DND-41 (cell line): ENCODE measurements around the gene CHP1.

Source experiments
- ATAC-seq: fragments of 200-7000 bp; cut with Tn5 transposase; 3 replicates; pipeline ENCODE4 v1.9.1; 2021; ENCODE audit warnings: low read depth; ENCODE audit not compliant: insufficient read depth
- DNase-seq: peaks from one replicate; pipeline ENCODE4 v3.0.0-alpha.2; 2020
- H2AFZ ChIP-seq: 2 replicates; pipeline ENCODE4 v1.6.0; 2012; ENCODE audit warnings: low read depth, low read length
- H3K27ac ChIP-seq: 2 replicates; pipeline ENCODE4 v1.5.1; 2012; ENCODE audit warnings: low read length, inconsistent platforms
- H3K27me3 ChIP-seq: fragments of 200-600 bp; sonication (generic); 2 replicates; pipeline ENCODE4 v1.6.0; 2012; ENCODE audit warnings: low read length, mild to moderate bottlenecking, inconsistent platforms; ENCODE audit not compliant: insufficient read depth, poor library complexity
- H3K36me3 ChIP-seq: 2 replicates; pipeline ENCODE4 v1.5.1; 2012; ENCODE audit warnings: low read length, inconsistent platforms; ENCODE audit not compliant: insufficient read depth
- H3K4me1 ChIP-seq: 2 replicates; pipeline ENCODE4 v1.5.1; 2012; ENCODE audit warnings: mild to moderate bottlenecking, low read length; ENCODE audit not compliant: insufficient read depth
- H3K4me2 ChIP-seq: 2 replicates; pipeline ENCODE4 v1.6.0; 2012; ENCODE audit warnings: mild to moderate bottlenecking, moderate library complexity, low read length, inconsistent platforms; ENCODE audit not compliant: insufficient read depth
- H3K4me3 ChIP-seq, 2 experiments: fragments of 200-600 bp in 1 of 2; shearing (Covaris generic) in 1 of 2; 2 replicates each; pipeline ENCODE4 v1.5.1; 2012 to 2016; ENCODE audit warnings: inconsistent platforms in 2 of 2, low read length in 2 of 2, mild to moderate bottlenecking in 2 of 2, low read depth in 1 of 2, moderate library complexity in 1 of 2
- H3K79me2 ChIP-seq: 2 replicates; pipeline ENCODE4 v1.6.0; 2012; ENCODE audit warnings: low read length, inconsistent platforms; ENCODE audit not compliant: insufficient read depth
- H3K9ac ChIP-seq: 2 replicates; pipeline ENCODE4 v1.6.0; 2012; ENCODE audit warnings: low read depth, mild to moderate bottlenecking, inconsistent platforms, low read length, moderate library complexity
- H3K9me3 ChIP-seq: 2 replicates; pipeline ENCODE4 v1.5.1; 2012; ENCODE audit warnings: low read length, moderate library complexity, mild to moderate bottlenecking, inconsistent platforms; ENCODE audit not compliant: insufficient read depth, severe bottlenecking
- H4K20me1 ChIP-seq: 2 replicates; pipeline ENCODE4 v1.6.0; 2012; ENCODE audit warnings: low read length; ENCODE audit not compliant: insufficient read depth
- CTCF ChIP-seq: IDR thresholded peaks from 2 replicates; pipeline ENCODE4 v1.5.1; 2012; ENCODE audit warnings: borderline replicate concordance, low read length, moderate library complexity, mild to moderate bottlenecking; ENCODE audit not compliant: poor library complexity, severe bottlenecking; ENCODE audit errors: extremely low read depth
- EZH2 ChIP-seq: IDR thresholded peaks from 3 replicates; pipeline ENCODE4 v1.6.1; 2012; ENCODE audit warnings: borderline replicate concordance, low read depth, mild to moderate bottlenecking, moderate library complexity, low read length, inconsistent platforms; ENCODE audit not compliant: severe bottlenecking

The CHP1 gene

GRCh38 chr15:41251411-41251810, 20.3 kb downstream of the CHP1 start:
- H4K20me1 ChIP-seq, result no peaks in the 10 kb centered on the region
- no peaks in the 10 kb centered on the region for H3K36me3 ChIP-seq
- no peak overlapping the region for H3K4me2 ChIP-seq
- H3K9me3 ChIP-seq, result no peaks in the 10 kb centered on the region
- no peak overlapping the region for H3K9ac ChIP-seq
- no peaks in the 10 kb centered on the region for H3K79me2 ChIP-seq
- H3K4me1 ChIP-seq, result no peaks in the 10 kb centered on the region
- H3K27me3 ChIP-seq, result no peaks in the 10 kb centered on the region
- H3K4me3 ChIP-seq, result no peak overlapping the region
- no peak overlapping the region for H2AFZ ChIP-seq
- ATAC-seq (no peak), DNase-seq (no peak)
- no peak overlapping the region for H3K27ac ChIP-seq
- TF ChIP-seq CTCF, result no peak
- no peak for TF ChIP-seq EZH2

DNA sequence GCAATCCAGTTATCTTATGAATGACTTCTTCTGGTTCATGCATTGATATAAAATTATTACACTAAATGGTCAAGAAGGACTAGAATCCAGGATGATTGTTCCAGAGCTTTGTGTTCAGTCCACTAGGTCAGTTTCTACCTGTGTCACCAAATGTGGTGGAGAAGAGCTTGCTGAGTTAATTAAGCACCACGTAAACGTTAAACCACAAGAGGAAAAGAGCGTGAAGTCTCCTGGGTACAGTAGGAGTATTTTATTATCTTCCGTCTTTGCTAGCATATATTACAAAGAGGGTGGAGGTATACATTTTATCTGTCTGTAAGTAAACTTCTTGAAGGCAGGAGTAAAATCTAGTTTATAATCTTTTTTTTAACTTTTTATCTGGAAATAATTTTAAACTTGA, 23.5 kb downstream of the CHP1 start:
- no peak overlapping the region for H3K27ac ChIP-seq
- H3K36me3 ChIP-seq, result no peaks in the 10 kb centered on the region
- H3K9ac ChIP-seq, result no peak overlapping the region
- H3K4me1 ChIP-seq, result no peaks in the 10 kb centered on the region
- H2AFZ ChIP-seq, result no peak overlapping the region
- no peaks in the 10 kb centered on the region for H4K20me1 ChIP-seq
- no peak overlapping the region for H3K4me2 ChIP-seq
- DNase-seq (no peak), ATAC-seq (no peak)
- H3K9me3 ChIP-seq, result no peaks in the 10 kb centered on the region
- H3K4me3 ChIP-seq, result no peak overlapping the region
- no peaks in the 10 kb centered on the region for H3K27me3 ChIP-seq
- TF ChIP-seq CTCF, result no peak
- TF ChIP-seq EZH2, result no peak
- no peaks in the 10 kb centered on the region for H3K79me2 ChIP-seq

GRCh38 chr15:41256103-41256502, 25.0 kb downstream of the CHP1 start:
- Histone ChIP-seq H3K79me2 (no peaks in the 10 kb centered on the region), H3K27ac (no peak overlapping the region), H3K4me2 (no peak overlapping the region), H2AFZ (no peak overlapping the region), H3K9me3 (no peaks in the 10 kb centered on the region), H3K9ac (no peak overlapping the region), H3K4me1 (no peaks in the 10 kb centered on the region), H4K20me1 (no peaks in the 10 kb centered on the region), H3K36me3 (no peaks in the 10 kb centered on the region), H3K27me3 (no peaks in the 10 kb centered on the region), H3K4me3 (no peak overlapping the region)
- no peak for ATAC-seq
- TF ChIP-seq CTCF (no peak), EZH2 (no peak)
- DNase-seq, result no peak

- H3K4me1 ChIP-seq, result no peaks in the 10 kb centered on the region
- no peaks in the 10 kb centered on the region for H3K9me3 ChIP-seq
- H3K9ac ChIP-seq, result no peak overlapping the region
- H3K27ac ChIP-seq, result no peak overlapping the region
- no peak overlapping the region for H3K4me3 ChIP-seq
- no peak for DNase-seq
- H3K27me3 ChIP-seq, result no peaks in the 10 kb centered on the region
- no peaks in the 10 kb centered on the region for H3K79me2 ChIP-seq
- TF ChIP-seq CTCF (no peak), EZH2 (no peak)
- no peaks in the 10 kb centered on the region for H3K36me3 ChIP-seq
- H2AFZ ChIP-seq, result no peak overlapping the region
- ATAC-seq, result no peak
- H3K4me2 ChIP-seq, result no peak overlapping the region
- H4K20me1 ChIP-seq, result no peaks in the 10 kb centered on the region
Observed at GRCh38 chr15:41256577-41257038, 25.5 kb downstream of the CHP1 start.
